ENCODE results near the gene RECQL5. TPM values are rescaled to one million over a fixed set of nuclear protein-coding genes. Genes with fewer than 3 reads are reported as not detected.

The RECQL5 gene
- polyA plus RNA-seq, 1 donor (not counting 4 experiments of a cell fraction or from before 2014, with no cell fraction given) = 11.9 TPM

- peaks cover 5 to 17% of the 10 kb centered on the region in 2 experiments for H3K36me3 ChIP-seq (ENCODE audit: control insufficient read depth in 2 of 2, extremely low read depth in 1 of 2, insufficient read depth in 2 of 2, low read length in 2 of 2)
Measured at GRCh38 chr17:75680431-75680830, 13.5 kb upstream of the RECQL5 start.

GRCh38 chr17:75679706-75680211 is 12.8 kb upstream of the RECQL5 start:
- peaks cover 5 to 17% of the 10 kb centered on the region in 2 experiments for H3K36me3 ChIP-seq (ENCODE audit: control insufficient read depth in 2 of 2, extremely low read depth in 1 of 2, insufficient read depth in 2 of 2, low read length in 2 of 2)
- H3K9me3 ChIP-seq (ENCODE audit: control insufficient read depth, low read depth, low read length) = no peaks in the 10 kb centered on the region
- H3K4me2 ChIP-seq (ENCODE audit: control insufficient read depth, extremely low read depth, insufficient read depth, low read depth, low read length) = peak overlapping the region; percentile 55
- H3K4me1 ChIP-seq (ENCODE audit: control insufficient read depth, extremely low read depth, insufficient read depth, low read length) = peaks cover 49% of the 10 kb centered on the region
- peak overlapping the region; percentile 72 for H3K27ac ChIP-seq (ENCODE audit: control insufficient read depth, insufficient read depth, low read length)
- no peaks in the 10 kb centered on the region for H4K20me1 ChIP-seq (ENCODE audit: control insufficient read depth, extremely low read depth, insufficient read depth, low read length)
- no peak overlapping the region for H2AFZ ChIP-seq (ENCODE audit: control insufficient read depth, low read length)
- peaks cover 70% of the 10 kb centered on the region for H3K79me2 ChIP-seq (ENCODE audit: control insufficient read depth, insufficient read depth, low read length)
- H3K27me3 ChIP-seq (ENCODE audit: control insufficient read depth, extremely low read depth, insufficient read depth, low read length) = no peaks in the 10 kb centered on the region
- dilution Hi-C loops (cut with MboI; ENCODE audit: extremely low pct_ligation_motif_present, low sequenced_read_pairs) = loop anchor here (10.0 kb wide), 1 partner anchor 45 kb away; the partner anchor contains the start of gene ITGB4
- peak; percentile 78 for FAIRE-seq
- peak overlapping the region; percentile 66 for H3K9ac ChIP-seq (ENCODE audit: control insufficient read depth, extremely low read depth, insufficient read depth, low read length)
- no peak overlapping the region for H3K4me3 ChIP-seq (ENCODE audit: control insufficient read depth in 2 of 3, extremely low read depth in 1 of 3, insufficient read depth in 2 of 3, low read depth in 1 of 3, low read length in 3 of 3)
- no peaks in the 10 kb centered on the region for H3K9me1 ChIP-seq (ENCODE audit: control insufficient read depth, extremely low read depth, insufficient read depth, low read length)
- TF ChIP-seq CTCF (optimal IDR thresholded peaks at IDR 0.05 in 1 of 3, IDR thresholded peaks at IDR 0.05 in 1 of 3, conservative IDR thresholded peaks at IDR 0.05 in 1 of 3; ENCODE audit: extremely low read depth in 1 of 3, insufficient read depth in 2 of 3, low read length in 3 of 3) (peak; percentile 31 to 71 (median 71)), EZH2 (IDR thresholded peaks at IDR 0.05; ENCODE audit: low read length) (no peak)
- no peak for DNase-seq (ENCODE audit: low read depth, low spot score)

More at GRCh38 chr17:75680431-75680830, 13.5 kb upstream of the RECQL5 start:
- H3K4me2 ChIP-seq (ENCODE audit: control insufficient read depth, extremely low read depth, insufficient read depth, low read depth, low read length) = peak overlapping the region; percentile 55
- H3K27ac ChIP-seq (ENCODE audit: control insufficient read depth, insufficient read depth, low read length) = peak overlapping the region; percentile 72
- TF ChIP-seq EZH2 (IDR thresholded peaks at IDR 0.05; ENCODE audit: low read length) (no peak), CTCF (optimal IDR thresholded peaks at IDR 0.05 in 1 of 3, IDR thresholded peaks at IDR 0.05 in 1 of 3, conservative IDR thresholded peaks at IDR 0.05 in 1 of 3; ENCODE audit: extremely low read depth in 1 of 3, insufficient read depth in 2 of 3, low read length in 3 of 3) (no peak)
- no peak for FAIRE-seq
- H3K9ac ChIP-seq (ENCODE audit: control insufficient read depth, extremely low read depth, insufficient read depth, low read length) = peak overlapping the region; percentile 66
- no peak overlapping the region for H2AFZ ChIP-seq (ENCODE audit: control insufficient read depth, low read length)
- no peak overlapping the region for H3K4me3 ChIP-seq (ENCODE audit: control insufficient read depth in 2 of 3, extremely low read depth in 1 of 3, insufficient read depth in 2 of 3, low read depth in 1 of 3, low read length in 3 of 3)
- peaks cover 66% of the 10 kb centered on the region for H3K79me2 ChIP-seq (ENCODE audit: control insufficient read depth, insufficient read depth, low read length)
- no peaks in the 10 kb centered on the region for H3K9me3 ChIP-seq (ENCODE audit: control insufficient read depth, low read depth, low read length)
- H3K4me1 ChIP-seq (ENCODE audit: control insufficient read depth, extremely low read depth, insufficient read depth, low read length) = peaks cover 55% of the 10 kb centered on the region
- H4K20me1 ChIP-seq (ENCODE audit: control insufficient read depth, extremely low read depth, insufficient read depth, low read length) = no peaks in the 10 kb centered on the region
- H3K27me3 ChIP-seq (ENCODE audit: control insufficient read depth, extremely low read depth, insufficient read depth, low read length) = no peaks in the 10 kb centered on the region
- DNase-seq (ENCODE audit: low read depth, low spot score) = no peak
- no peaks in the 10 kb centered on the region for H3K9me1 ChIP-seq (ENCODE audit: control insufficient read depth, extremely low read depth, insufficient read depth, low read length)
- dilution Hi-C loops (cut with MboI; ENCODE audit: extremely low pct_ligation_motif_present, low sequenced_read_pairs) = no loop called here
